ENCODE measurements around the gene GFY. TPM values are rescaled to one million over a fixed set of nuclear protein-coding genes. Genes with fewer than 3 reads are reported as not detected.

GFY gene
- total RNA-seq, 2 experiments from 2014 or later, result not detected

DNA sequence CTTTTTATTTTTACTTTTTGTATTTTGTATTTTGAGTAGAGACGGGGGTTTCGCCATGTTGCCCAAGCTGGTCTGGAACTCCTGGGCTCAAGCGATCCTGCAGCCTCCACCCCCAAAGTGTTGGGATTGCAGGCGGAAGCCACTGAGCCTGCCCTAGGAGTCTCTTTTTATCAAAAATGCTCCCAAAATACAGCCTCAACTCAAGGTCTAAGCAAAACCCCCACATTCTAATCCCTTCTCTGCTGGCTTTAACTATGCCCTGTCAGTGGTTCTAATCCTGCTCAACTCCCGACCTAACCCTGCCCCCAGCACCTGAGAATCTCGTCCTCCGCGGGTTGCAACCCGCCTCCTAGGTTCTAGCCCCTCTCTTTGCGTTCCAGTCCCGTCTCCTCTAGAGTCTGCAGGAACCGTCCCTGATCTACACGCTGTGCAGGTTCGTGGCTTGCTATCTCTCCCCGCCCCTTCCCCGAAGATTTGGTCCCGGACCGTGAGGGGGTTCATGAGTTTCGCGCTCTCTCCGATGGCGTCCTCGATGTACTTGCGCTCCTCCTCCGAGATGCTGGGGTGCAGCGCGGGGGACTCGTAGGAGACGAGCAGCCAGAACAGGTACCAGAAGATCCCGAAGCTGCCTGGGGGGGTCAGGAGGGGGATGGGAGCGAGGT lies 8.2 kb downstream of the GFY start:
- no peak for DNase-seq
- Mint-ChIP-seq H3K27ac (no peak overlapping the region), H3K9me3 (no peaks in the 10 kb centered on the region), H3K27me3 (peaks cover 85% of the 10 kb centered on the region), H3K4me3 (no peak overlapping the region), H3K4me1 (peaks cover 37% of the 10 kb centered on the region), H3K36me3 (ENCODE audit: low read depth) (no peaks in the 10 kb centered on the region)
- ChIA-PET CTCF (no interaction called here), POLR2A (no interaction called here)

DNA sequence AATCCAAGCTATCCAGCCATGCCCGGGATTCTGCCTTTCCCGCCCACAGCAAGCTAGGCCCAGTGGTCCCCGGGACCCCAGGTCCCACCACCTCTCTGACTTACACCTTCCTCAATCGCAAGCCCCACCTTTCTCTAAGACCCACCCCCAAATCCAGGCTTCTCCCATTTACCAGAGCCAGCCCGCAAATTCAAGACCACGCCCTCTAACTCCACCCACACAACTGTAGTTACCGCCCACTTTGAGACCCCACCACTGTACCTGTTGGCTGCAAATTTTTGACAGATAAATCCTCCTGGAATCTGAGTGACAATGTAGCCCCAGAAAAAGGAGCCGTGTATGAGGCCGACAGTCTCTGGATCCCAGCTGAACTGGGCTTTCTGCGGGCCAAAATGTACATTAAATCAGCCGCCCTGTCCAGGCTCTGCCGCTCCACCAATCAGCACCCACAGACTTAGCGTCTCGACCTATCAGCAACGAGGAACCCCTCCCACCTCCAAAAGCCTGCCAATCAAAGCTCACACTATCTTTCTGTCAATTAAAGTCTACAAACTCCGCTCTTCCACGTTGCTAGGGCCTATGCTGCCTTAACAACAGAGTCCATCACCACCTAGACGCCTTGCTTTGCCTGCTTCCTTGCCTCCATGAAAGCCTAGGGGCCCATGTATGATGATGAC lies 9.9 kb downstream of the GFY start:
- Mint-ChIP-seq H3K27me3 (peaks cover 87% of the 10 kb centered on the region), H3K9me3 (no peaks in the 10 kb centered on the region), H3K4me1 (peaks cover 31% of the 10 kb centered on the region), H3K4me3 (no peak overlapping the region), H3K27ac (no peak overlapping the region), H3K36me3 (ENCODE audit: low read depth) (no peaks in the 10 kb centered on the region)
- POLR2A ChIA-PET, result interaction anchor here (0.6 to 1.1 kb wide), 2 partner anchors 10 to 60 kb away, joined by 3 to 6 read pairs; partner anchors contain the start of gene GFY
- CTCF ChIA-PET, result interaction anchor here (0.7 to 2.6 kb wide), 2 partner anchors 11 to 43 kb away, joined by 3 to 15 read pairs; no protein-coding TSS in a partner anchor
- no peak for DNase-seq

DNA sequence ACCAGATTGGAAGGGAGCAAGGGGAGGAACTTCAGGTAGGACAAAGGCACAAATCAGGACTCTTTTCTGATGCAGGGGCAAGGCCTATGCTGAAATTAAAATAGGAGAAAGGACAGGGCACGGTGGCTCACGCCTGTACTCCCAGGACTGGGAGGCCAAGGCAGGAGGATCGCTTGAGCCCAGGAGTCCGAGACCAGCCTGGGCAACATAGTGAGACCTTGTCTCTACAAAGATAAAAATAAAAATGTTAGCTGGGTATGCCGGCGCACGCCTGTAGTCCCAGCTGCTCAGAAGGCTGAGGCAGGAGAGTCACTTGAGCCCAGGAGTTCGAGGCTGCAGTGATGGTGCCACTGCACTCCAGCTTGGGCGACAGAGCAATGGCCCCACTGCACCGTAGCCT lies 10.5 kb downstream of the GFY start:
- Mint-ChIP-seq H3K27me3 (peaks cover 88% of the 10 kb centered on the region), H3K4me1 (peaks cover 30% of the 10 kb centered on the region), H3K9me3 (no peaks in the 10 kb centered on the region), H3K4me3 (no peak overlapping the region), H3K36me3 (ENCODE audit: low read depth) (no peaks in the 10 kb centered on the region), H3K27ac (no peak overlapping the region)
- no peak for DNase-seq
- ChIA-PET CTCF (interaction anchor here (0.5 to 2.6 kb wide), 5 partner anchors 13 to 59 kb away, joined by 3 to 15 read pairs (median 3); no protein-coding TSS in a partner anchor), POLR2A (interaction anchor here (0.6 to 1.4 kb wide), 4 partner anchors 11 to 60 kb away, joined by 3 to 6 read pairs (median 4); partner anchors contain the start of genes GFY and PIH1D1)

- Mint-ChIP-seq H3K9me3 (no peaks in the 10 kb centered on the region), H3K4me1 (peaks cover 31% of the 10 kb centered on the region), H3K4me3 (no peak overlapping the region), H3K36me3 (ENCODE audit: low read depth) (no peaks in the 10 kb centered on the region), H3K27me3 (peaks cover 87% of the 10 kb centered on the region), H3K27ac (no peak overlapping the region)
- POLR2A ChIA-PET, result interaction anchor here (1.1 to 1.4 kb wide), 3 partner anchors 11 to 18 kb away, joined by 3 to 6 read pairs (median 5); partner anchors contain the start of genes GFY and PIH1D1
- peak; percentile 70 for DNase-seq
- CTCF ChIA-PET, result interaction anchor here (0.5 to 2.6 kb wide), 5 partner anchors 14 to 60 kb away, joined by 3 to 15 read pairs (median 3); no protein-coding TSS in a partner anchor
Observed at GRCh38 chr19:49436381-49437017, 11.3 kb downstream of the GFY start.

DNA sequence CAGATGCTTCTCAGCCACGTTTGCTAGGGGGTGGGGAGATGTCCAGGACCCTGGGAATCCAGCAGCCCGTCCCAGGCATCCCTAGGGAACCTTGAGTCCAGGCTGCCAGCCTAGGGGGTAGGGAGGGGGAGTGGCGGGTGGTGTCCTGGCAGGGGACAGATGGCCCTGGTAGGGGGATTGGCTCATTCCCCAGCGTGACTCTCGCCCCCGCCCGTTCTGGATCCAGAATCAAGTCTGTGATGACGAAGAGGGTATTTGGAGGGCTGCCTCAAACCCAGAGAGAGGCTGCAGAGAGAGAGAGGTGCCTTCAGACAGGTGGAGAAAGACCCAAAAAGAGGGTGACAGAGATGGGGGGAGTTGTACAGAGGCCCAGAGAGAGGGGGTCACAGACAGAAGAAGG lies 12.0 kb downstream of the GFY start:
- no peak for DNase-seq
- Mint-ChIP-seq H3K4me1 (peaks cover 34% of the 10 kb centered on the region), H3K36me3 (ENCODE audit: low read depth) (no peaks in the 10 kb centered on the region), H3K4me3 (no peak overlapping the region), H3K9me3 (no peaks in the 10 kb centered on the region), H3K27ac (no peak overlapping the region), H3K27me3 (peaks cover 90% of the 10 kb centered on the region)
- ChIA-PET CTCF (no interaction called here), POLR2A (interaction anchor here (1.4 kb wide), 1 partner anchor 17 kb away, joined by 3 read pairs; no protein-coding TSS in a partner anchor)

GRCh38 chr19:49438261-49438660 lies 13.1 kb downstream of the GFY start:
- POLR2A ChIA-PET, result no interaction called here

GRCh38 chr19:49439836-49440235 lies 14.6 kb downstream of the GFY start:
- no peak overlapping the region for H3K27ac Mint-ChIP-seq
- ChIA-PET POLR2A (interaction anchor here (0.9 to 1.3 kb wide), 2 partner anchors 9 to 48 kb away, joined by 3 read pairs; no protein-coding TSS in a partner anchor), CTCF (interaction anchor here (1.0 to 1.2 kb wide), 2 partner anchors 34 to 48 kb away, joined by 4 to 5 read pairs; partner anchors contain the start of gene FLT3LG)
- peaks cover 75% of the 10 kb centered on the region for H3K27me3 Mint-ChIP-seq
- H3K4me3 Mint-ChIP-seq, result no peak overlapping the region
- H3K9me3 Mint-ChIP-seq, result no peaks in the 10 kb centered on the region
- DNase-seq, result no peak
- no peaks in the 10 kb centered on the region for H3K36me3 Mint-ChIP-seq (ENCODE audit: low read depth)
- peaks cover 40% of the 10 kb centered on the region for H3K4me1 Mint-ChIP-seq

More at GRCh38 chr19:49438261-49438660, 13.1 kb downstream of the GFY start:
- H3K27me3 Mint-ChIP-seq, result peaks cover 85% of the 10 kb centered on the region
- no peak overlapping the region for H3K27ac Mint-ChIP-seq
- no peak for DNase-seq
- H3K9me3 Mint-ChIP-seq, result no peaks in the 10 kb centered on the region
- CTCF ChIA-PET, result no interaction called here
- no peaks in the 10 kb centered on the region for H3K36me3 Mint-ChIP-seq (ENCODE audit: low read depth)
- peaks cover 34% of the 10 kb centered on the region for H3K4me1 Mint-ChIP-seq
- no peak overlapping the region for H3K4me3 Mint-ChIP-seq

GRCh38 chr19:49440439-49441209 lies 15.4 kb downstream of the GFY start:
- ChIA-PET CTCF (interaction anchor here (1.0 to 1.2 kb wide), 2 partner anchors 33 to 49 kb away, joined by 4 to 5 read pairs; partner anchors contain the start of gene FLT3LG), POLR2A (interaction anchor here (0.9 to 1.3 kb wide), 3 partner anchors 10 to 49 kb away, joined by 3 to 4 read pairs (median 3); no protein-coding TSS in a partner anchor)
- no peaks in the 10 kb centered on the region for H3K9me3 Mint-ChIP-seq
- H3K4me1 Mint-ChIP-seq, result peaks cover 45% of the 10 kb centered on the region
- H3K36me3 Mint-ChIP-seq (ENCODE audit: low read depth), result peaks cover 5% of the 10 kb centered on the region
- H3K4me3 Mint-ChIP-seq, result peak overlapping the region; percentile 33
- peaks cover 67% of the 10 kb centered on the region for H3K27me3 Mint-ChIP-seq
- DNase-seq, result no peak
- no peak overlapping the region for H3K27ac Mint-ChIP-seq

GRCh38 chr19:49441210-49441959 lies 16.2 kb downstream of the GFY start, which contains the start of gene SLC17A7:
SLC17A7 (minus strand) TSS chr19:49441527; CDS start chr19:49441379, 148 bp downstream.
- peaks cover 59% of the 10 kb centered on the region for H3K27me3 Mint-ChIP-seq
- no peak within 1 kb of the TSS for H3K27ac Mint-ChIP-seq
- H3K4me3 Mint-ChIP-seq, result peak within 1 kb of the TSS; percentile 80
- ChIA-PET CTCF (interaction anchor here (0.8 to 2.2 kb wide), 5 partner anchors 10 to 53 kb away, joined by 3 to 11 read pairs (median 4); partner anchors contain the start of genes KASH5 and PIH1D1), POLR2A (interaction anchor here (1.0 to 3.4 kb wide), 2 partner anchors 11 to 19 kb away, joined by 4 to 16 read pairs; partner anchors contain the start of genes ALDH16A1 and PIH1D1)
- H3K36me3 Mint-ChIP-seq (ENCODE audit: low read depth), result peaks cover 11% of the 10 kb centered on the region
- H3K9me3 Mint-ChIP-seq, result no peaks in the 10 kb centered on the region
- peak; percentile 66 for DNase-seq
- H3K4me1 Mint-ChIP-seq, result peaks cover 44% of the 10 kb centered on the region

DNA sequence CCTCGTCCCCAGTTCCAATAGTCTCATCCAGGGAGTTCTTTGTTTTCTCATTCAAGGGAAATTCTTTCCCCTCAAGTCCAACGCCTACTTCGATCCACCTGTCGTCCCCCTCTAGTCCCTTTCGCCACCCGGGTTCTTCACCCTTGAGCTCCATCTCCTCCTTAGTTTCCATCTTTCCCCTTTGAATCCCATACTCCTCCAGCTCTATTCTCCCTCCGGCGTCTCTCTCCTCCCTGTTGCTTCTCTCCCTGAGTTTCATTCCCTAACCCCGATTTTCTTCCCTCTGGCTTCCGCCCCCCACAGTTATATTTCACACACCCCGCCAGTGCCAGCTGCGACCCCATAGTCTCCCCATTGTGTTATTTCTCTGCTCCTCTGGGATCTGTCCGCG lies 16.8 kb downstream of the GFY start:
- no peak overlapping the region for H3K27ac Mint-ChIP-seq

DNA sequence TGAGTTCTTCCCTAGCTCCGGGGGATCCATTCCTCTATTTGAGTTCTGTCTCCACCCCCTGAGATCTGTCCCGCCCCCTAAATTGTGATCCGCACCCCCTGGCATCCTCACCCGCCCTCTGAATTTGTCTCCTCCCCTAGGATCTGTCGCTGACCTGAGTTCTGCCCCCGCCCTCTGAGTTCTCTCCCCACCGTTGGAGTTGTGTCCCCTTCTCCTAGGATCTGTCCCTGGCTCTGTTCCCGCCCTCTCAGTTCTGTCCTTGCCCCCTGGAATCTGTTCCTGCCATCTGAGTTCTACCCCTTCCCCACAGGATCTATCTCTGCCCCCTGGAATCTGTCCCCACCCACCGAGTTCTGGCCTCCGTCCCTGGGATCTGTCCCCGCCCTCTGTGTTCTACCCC lies 17.2 kb downstream of the GFY start:
- Mint-ChIP-seq H3K9me3 (no peaks in the 10 kb centered on the region), H3K27me3 (peaks cover 50% of the 10 kb centered on the region), H3K36me3 (ENCODE audit: low read depth) (peaks cover 19% of the 10 kb centered on the region), H3K27ac (no peak overlapping the region), H3K4me1 (peaks cover 51% of the 10 kb centered on the region), H3K4me3 (peak overlapping the region; percentile 80)
- ChIA-PET CTCF (interaction anchor here (0.8 to 2.2 kb wide), 12 partner anchors 9 to 449 kb away, joined by 3 to 11 read pairs (median 4); partner anchors contain the start of genes KASH5, PIH1D1 and RUVBL2), POLR2A (interaction anchor here (2.9 to 3.4 kb wide), 2 partner anchors 10 to 27 kb away, joined by 16 to 19 read pairs; partner anchors contain the start of genes ALDH16A1 and PIH1D1)
- DNase-seq, result peak; percentile 43

More for the DNA sequence above, 16.8 kb downstream of the GFY start:
- Mint-ChIP-seq H3K4me3 (peak overlapping the region; percentile 80), H3K36me3 (ENCODE audit: low read depth) (peaks cover 16% of the 10 kb centered on the region), H3K4me1 (peaks cover 47% of the 10 kb centered on the region), H3K27me3 (peaks cover 53% of the 10 kb centered on the region), H3K9me3 (no peaks in the 10 kb centered on the region)
- CTCF ChIA-PET, result interaction anchor here (0.8 to 2.2 kb wide), 7 partner anchors 10 to 54 kb away, joined by 3 to 11 read pairs (median 5); partner anchors contain the start of genes KASH5 and PIH1D1
- no peak for DNase-seq
- POLR2A ChIA-PET, result interaction anchor here (2.9 to 3.4 kb wide), 2 partner anchors 10 to 28 kb away, joined by 16 to 19 read pairs; partner anchors contain the start of genes ALDH16A1 and PIH1D1
